Suprapubic skin (tissue), 4 donors: ENCODE results near the gene SFTPD.

Experiments
- EP300 ChIP-seq: sonication (generic); formaldehyde crosslinking; IDR thresholded peaks from one replicate; pipeline ENCODE4 v1.6.1; 2017; ENCODE audit warnings: antibody characterized with exemption
- POLR2AphosphoS5 ChIP-seq, 3 donors: sonication (generic); formaldehyde crosslinking; IDR thresholded peaks; one replicate each; pipeline ENCODE4 v1.6.1; 2017; ENCODE audit warnings: antibody characterized with exemption in 3 of 3
- TF ChIP-seq, protein P1 (sequence below), 2 donors: fragments of 200-600 bp in 1 of 2; fragments of 450-650 bp in 1 of 2; sonication (generic) in 1 of 2; IDR thresholded peaks; one replicate each; pipeline ENCODE4 v1.5.1; 2016 to 2019; ENCODE audit warnings: antibody characterized with exemption in 2 of 2, mild to moderate bottlenecking in 1 of 2, moderate library complexity in 1 of 2

DNA sequence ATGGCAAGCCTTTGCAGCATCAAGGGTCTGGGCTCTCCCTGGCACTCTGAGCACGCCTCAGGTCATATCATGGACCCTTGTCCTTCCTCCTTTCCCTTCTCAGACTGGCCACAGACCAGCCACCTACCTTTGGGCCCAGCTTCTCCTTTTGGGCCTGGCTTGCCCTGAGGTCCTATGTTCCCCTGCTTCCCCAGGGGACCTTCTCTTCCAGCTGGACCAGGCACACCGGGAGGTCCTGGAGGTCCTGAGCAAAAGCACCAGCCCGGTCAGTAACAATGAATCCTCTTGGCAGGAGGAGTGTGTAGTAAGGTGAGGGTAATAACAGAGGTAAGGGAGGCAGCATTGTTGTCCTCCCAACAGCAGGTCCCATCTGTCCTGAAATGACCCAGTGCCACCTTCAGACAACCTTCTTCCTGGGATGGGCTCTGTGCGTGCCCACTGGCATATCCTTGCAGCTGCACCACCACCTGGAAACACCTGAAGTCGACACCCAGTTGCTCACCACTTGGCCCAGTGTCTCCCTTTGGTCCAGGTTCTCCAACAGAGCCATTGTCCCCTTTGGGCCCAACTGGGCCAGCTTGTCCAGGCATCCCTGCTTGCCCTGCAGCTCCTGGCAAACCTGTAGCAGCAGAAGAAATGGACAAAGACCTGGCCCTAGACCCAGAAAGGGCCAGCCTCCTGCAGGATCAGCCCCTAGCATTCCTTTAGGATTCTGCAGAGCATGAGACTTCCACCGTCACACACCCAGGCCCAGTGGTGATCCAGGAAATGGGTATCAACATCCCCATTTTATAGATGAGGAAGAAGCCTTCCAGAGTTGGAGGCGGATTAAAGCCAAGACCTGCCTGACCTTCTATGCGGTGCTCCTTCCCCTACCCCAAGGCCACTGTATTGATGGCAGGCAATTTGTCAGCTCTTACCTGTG lies 6.4 kb downstream of the SFTPD start:
- TF ChIP-seq EP300 = no peak
- TF ChIP-seq, protein P1, sequence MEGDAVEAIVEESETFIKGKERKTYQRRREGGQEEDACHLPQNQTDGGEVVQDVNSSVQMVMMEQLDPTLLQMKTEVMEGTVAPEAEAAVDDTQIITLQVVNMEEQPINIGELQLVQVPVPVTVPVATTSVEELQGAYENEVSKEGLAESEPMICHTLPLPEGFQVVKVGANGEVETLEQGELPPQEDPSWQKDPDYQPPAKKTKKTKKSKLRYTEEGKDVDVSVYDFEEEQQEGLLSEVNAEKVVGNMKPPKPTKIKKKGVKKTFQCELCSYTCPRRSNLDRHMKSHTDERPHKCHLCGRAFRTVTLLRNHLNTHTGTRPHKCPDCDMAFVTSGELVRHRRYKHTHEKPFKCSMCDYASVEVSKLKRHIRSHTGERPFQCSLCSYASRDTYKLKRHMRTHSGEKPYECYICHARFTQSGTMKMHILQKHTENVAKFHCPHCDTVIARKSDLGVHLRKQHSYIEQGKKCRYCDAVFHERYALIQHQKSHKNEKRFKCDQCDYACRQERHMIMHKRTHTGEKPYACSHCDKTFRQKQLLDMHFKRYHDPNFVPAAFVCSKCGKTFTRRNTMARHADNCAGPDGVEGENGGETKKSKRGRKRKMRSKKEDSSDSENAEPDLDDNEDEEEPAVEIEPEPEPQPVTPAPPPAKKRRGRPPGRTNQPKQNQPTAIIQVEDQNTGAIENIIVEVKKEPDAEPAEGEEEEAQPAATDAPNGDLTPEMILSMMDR (IDR thresholded peaks at IDR 0.05) = no peak
- no peak for TF ChIP-seq POLR2AphosphoS5 (IDR thresholded peaks at IDR 0.05)
